Measurements from ENCODE around the gene RHBDD1. TPM values are rescaled to one million over a fixed set of nuclear protein-coding genes. Genes with fewer than 3 reads are reported as not detected.

Gene RHBDD1
- total and polyA plus RNA-seq, 8 donors: 22.8 to 40.1 (median 25.3) TPM

DNA sequence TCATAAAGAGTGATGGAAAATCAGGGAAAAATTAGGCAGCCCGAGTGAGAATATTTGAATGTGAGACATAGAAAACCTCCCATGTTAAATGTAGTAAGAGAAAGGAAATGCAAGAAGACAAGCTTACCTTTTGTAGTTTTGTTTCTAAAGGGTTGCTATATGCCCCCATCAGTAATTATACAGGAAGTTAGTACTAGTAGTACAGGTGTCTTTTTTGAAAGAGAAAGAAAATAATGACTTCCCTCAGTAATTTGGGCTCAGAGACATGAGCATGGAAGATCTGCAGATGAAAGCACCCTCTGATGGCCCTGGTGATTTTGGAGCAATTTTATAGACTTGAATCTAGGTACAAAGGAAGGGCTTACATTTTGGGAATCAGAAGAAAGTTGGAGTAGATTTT is 80.8 kb downstream of the RHBDD1 start:
- H3K4me1 ChIP-seq: no peaks in the 10 kb centered on the region
- H3K4me3 ChIP-seq: no peak overlapping the region
- TF ChIP-seq, protein P1, sequence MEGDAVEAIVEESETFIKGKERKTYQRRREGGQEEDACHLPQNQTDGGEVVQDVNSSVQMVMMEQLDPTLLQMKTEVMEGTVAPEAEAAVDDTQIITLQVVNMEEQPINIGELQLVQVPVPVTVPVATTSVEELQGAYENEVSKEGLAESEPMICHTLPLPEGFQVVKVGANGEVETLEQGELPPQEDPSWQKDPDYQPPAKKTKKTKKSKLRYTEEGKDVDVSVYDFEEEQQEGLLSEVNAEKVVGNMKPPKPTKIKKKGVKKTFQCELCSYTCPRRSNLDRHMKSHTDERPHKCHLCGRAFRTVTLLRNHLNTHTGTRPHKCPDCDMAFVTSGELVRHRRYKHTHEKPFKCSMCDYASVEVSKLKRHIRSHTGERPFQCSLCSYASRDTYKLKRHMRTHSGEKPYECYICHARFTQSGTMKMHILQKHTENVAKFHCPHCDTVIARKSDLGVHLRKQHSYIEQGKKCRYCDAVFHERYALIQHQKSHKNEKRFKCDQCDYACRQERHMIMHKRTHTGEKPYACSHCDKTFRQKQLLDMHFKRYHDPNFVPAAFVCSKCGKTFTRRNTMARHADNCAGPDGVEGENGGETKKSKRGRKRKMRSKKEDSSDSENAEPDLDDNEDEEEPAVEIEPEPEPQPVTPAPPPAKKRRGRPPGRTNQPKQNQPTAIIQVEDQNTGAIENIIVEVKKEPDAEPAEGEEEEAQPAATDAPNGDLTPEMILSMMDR (IDR thresholded peaks at IDR 0.05): no peak
- no peaks in the 10 kb centered on the region for H3K36me3 ChIP-seq
- no peak for DNase-seq
- intact Hi-C loops (cut with DNase I): no loop called here
- no peak overlapping the region for H3K27ac ChIP-seq
- no peaks in the 10 kb centered on the region for H3K27me3 ChIP-seq
- no peak for ATAC-seq
- no peaks in the 10 kb centered on the region for H3K9me3 ChIP-seq

DNA sequence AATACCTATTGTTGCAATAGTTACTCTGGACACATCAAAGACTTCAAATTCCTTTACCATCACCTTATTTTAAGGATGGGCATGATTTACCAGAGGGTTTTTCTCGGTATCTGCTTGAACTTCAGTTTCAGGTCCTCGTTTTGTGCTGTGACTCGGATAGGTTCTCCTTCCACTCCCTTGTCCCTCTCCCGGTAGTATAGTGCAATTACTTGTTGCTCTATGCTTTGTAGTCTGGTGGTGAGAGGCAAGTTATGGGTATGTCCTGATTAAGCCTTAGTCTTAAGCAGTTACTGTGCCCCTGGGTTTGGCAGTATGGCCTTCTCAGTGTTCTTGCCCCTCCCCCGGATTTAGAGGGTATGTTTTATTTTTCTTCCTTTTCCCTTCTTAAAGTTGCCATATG is 96.6 kb downstream of the RHBDD1 start:
- no peak for ATAC-seq
- no peak overlapping the region for H3K4me3 ChIP-seq
- no peaks in the 10 kb centered on the region for H3K4me1 ChIP-seq
- DNase-seq: no peak
- peaks cover 0 to 3% of the 10 kb centered on the region in 2 donors for H3K9me3 ChIP-seq
- no peak overlapping the region for H3K27ac ChIP-seq
- intact Hi-C loops (cut with DNase I): no loop called here
- H3K36me3 ChIP-seq: no peaks in the 10 kb centered on the region
- no peaks in the 10 kb centered on the region for H3K27me3 ChIP-seq
- TF ChIP-seq, protein P1 (IDR thresholded peaks at IDR 0.05): no peak

DNA sequence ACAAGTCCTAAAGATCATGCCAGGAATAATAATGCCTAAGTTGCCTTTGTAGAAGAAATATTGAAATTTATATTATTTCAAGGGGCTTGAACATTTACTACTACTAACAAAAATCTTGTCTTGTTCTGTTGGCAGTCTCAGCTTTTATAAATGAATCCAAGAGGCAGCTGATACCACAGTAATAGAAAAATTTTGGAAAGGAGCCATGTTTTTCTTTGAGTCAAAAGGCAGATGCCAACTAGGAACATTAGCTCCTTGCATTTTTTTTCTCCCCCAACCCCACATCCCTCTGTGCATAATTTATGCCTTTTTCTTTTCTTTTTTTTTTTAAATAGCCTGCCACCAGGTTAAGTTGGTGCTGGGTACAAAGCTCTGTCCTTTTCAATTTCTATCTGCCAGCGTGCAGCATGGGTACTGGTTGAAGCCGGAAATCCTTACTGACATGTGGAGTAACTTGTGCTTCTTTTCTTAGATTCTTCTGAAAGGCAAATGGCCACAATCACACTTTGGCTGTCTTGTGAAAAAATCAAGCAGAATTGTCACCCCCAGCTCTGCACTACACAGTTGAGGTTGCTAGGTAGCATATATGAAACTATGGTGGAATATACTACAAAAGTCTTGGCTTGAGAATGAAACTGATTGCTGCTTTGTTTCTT is 98.8 kb downstream of the RHBDD1 start:
- H3K9me3 ChIP-seq: peaks cover 0 to 3% of the 10 kb centered on the region in 2 donors
- ATAC-seq: no peak
- no peak overlapping the region for H3K4me3 ChIP-seq
- DNase-seq: no peak
- H3K4me1 ChIP-seq: no peaks in the 10 kb centered on the region
- H3K36me3 ChIP-seq: no peaks in the 10 kb centered on the region
- TF ChIP-seq, protein P1 (IDR thresholded peaks at IDR 0.05): no peak
- H3K27me3 ChIP-seq: no peaks in the 10 kb centered on the region
- intact Hi-C loops (cut with DNase I): no loop called here
- H3K27ac ChIP-seq: no peak overlapping the region

DNA sequence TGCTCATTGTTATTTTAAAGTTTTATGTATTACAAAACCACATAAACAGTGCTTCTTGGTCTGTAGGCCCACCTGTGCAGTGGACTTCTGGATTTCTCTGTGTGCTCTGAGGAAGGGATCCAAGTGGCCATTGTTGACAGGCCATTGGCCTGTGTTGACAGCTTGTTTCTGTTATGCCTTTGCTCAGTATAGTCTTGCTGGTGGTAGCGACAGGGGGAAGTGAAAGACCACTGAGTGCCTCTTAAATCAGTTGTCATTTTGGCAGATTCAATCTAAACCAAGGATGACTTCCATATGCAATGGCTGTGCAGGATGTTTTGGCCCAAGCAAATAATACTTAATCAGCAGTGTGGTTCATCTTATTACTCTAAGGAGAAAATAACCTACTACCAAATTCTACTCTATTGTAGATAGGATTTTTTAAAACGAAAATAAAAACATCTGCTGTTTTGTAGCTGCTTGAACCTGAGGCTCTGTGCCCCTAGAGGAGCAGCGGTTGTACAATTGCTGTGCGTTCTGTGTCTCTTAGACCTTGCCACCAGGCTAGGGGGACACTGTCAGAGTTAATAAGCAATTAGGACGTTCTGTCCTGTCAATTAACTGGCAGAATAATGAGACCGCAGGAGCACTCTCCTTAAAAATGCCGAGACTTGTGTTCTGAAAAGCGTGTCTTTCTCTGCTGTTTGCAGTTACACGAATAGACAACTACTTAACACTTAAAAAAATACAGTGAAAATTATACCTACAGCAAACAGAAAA is 108.2 kb downstream of the RHBDD1 start:
- no peaks in the 10 kb centered on the region for H3K4me1 ChIP-seq
- no peaks in the 10 kb centered on the region for H3K27me3 ChIP-seq
- peaks cover 0 to 15% of the 10 kb centered on the region in 2 donors for H3K9me3 ChIP-seq
- no peak overlapping the region for H3K27ac ChIP-seq
- ATAC-seq (no peak), DNase-seq (no peak)
- H3K36me3 ChIP-seq: no peaks in the 10 kb centered on the region
- intact Hi-C loops (cut with DNase I): no loop called here
- TF ChIP-seq, protein P1 (IDR thresholded peaks at IDR 0.05): no peak
- no peak overlapping the region for H3K4me3 ChIP-seq

DNA sequence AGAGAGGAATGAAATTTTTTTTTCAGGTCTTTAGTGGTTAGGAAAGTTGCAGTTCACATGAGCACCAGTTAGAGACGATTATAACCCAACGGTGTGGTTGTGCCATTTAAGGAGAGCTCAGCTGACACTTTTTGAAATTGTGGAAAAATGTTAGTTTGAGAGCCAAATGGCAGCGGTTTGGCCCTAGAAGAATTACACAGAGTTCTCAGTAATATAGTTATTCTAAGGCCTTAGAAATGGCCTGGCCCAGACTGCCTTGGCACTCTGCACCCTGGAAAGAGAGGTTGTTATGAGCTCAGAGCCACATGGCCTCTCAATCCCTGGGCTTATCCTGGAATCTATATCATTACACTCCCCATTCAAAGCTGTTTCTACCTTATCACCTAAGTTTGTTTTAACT is 117.4 kb downstream of the RHBDD1 start:
- intact Hi-C loops (cut with DNase I): no loop called here
- Histone ChIP-seq H3K9me3 (no peaks in the 10 kb centered on the region), H3K36me3 (no peaks in the 10 kb centered on the region), H3K27me3 (no peaks in the 10 kb centered on the region), H3K27ac (no peak overlapping the region), H3K4me3 (no peak overlapping the region), H3K4me1 (no peaks in the 10 kb centered on the region)
- TF ChIP-seq, protein P1 (IDR thresholded peaks at IDR 0.05): no peak
- ATAC-seq (no peak), DNase-seq (no peak)
